GM21447 (cell line): Measurements from ENCODE around the gene CCNF.
"Not testable (repeated sequence)": the region's sequence is repeated elsewhere in the genome, so short reads cannot be mapped to it uniquely, and the experiment has no call there.

Source experiments
- ATAC-seq: cut with Tn5 transposase; IDR thresholded peaks from one replicate; pipeline ENCODE4 v1.9.1; 2021; ENCODE audit not compliant: unreplicated experiment

The CCNF gene

GRCh38 chr16:2429034-2429770 lies at the start of gene CCNF:
CCNF (plus strand) TSS chr16:2429447; CDS start chr16:2429482, 35 bp downstream.
- peak; percentile 76 for ATAC-seq

- no peak for ATAC-seq
These were observed 45.7 kb upstream of the CCNF start for GRCh38 chr16:2383501-2383900.

- ATAC-seq = no peak
These were observed 44.8 kb upstream of the CCNF start for GRCh38 chr16:2384426-2384825.

GRCh38 chr16:2385190-2385836 lies 43.9 kb upstream of the CCNF start:
- no peak for ATAC-seq

GRCh38 chr16:2385982-2386381 lies 43.3 kb upstream of the CCNF start:
- not testable (repeated sequence) for ATAC-seq

- no peak for ATAC-seq
These were observed 42.3 kb upstream of the CCNF start for GRCh38 chr16:2386990-2387389.

- no peak for ATAC-seq
These were observed 40.9 kb upstream of the CCNF start for GRCh38 chr16:2388139-2388874.

GRCh38 chr16:2388875-2389433 lies 40.3 kb upstream of the CCNF start:
- ATAC-seq = no peak

GRCh38 chr16:2392025-2392424 lies 37.2 kb upstream of the CCNF start:
- ATAC-seq = no peak

GRCh38 chr16:2398520-2398919 lies 30.7 kb upstream of the CCNF start:
- ATAC-seq = no peak

- ATAC-seq = no peak
These were observed 25.1 kb upstream of the CCNF start for GRCh38 chr16:2404099-2404498.

GRCh38 chr16:2415085-2415484 lies 14.2 kb upstream of the CCNF start:
- no peak for ATAC-seq

- no peak for ATAC-seq
These were observed 9.2 kb upstream of the CCNF start for GRCh38 chr16:2420035-2420434.

- ATAC-seq = no peak
These were observed 7.0 kb upstream of the CCNF start for GRCh38 chr16:2422123-2422867.

GRCh38 chr16:2424061-2425007 lies 4.9 kb upstream of the CCNF start:
- no peak for ATAC-seq

- no peak for ATAC-seq
These were observed 4.2 kb upstream of the CCNF start for GRCh38 chr16:2425008-2425518.

GRCh38 chr16:2425825-2426430 lies 3.3 kb upstream of the CCNF start:
- ATAC-seq = no peak

- ATAC-seq = no peak
These were observed 2.3 kb upstream of the CCNF start for GRCh38 chr16:2426941-2427361.

GRCh38 chr16:2427526-2427925 lies 1.7 kb upstream of the CCNF start:
- no peak for ATAC-seq
